ENCODE measurements around the gene CACNA2D3.
"Not testable (repeated sequence)": the region's sequence is repeated elsewhere in the genome, so short reads cannot be mapped to it uniquely, and the experiment has no call there.

The CACNA2D3 gene

GRCh38 chr3:54122324-54123002 is at the start of gene CACNA2D3:
Gene CACNA2D3 (plus strand): TSS chr3:54122552.
- DNase-seq (ENCODE audit: extremely low read depth in 1 of 2, low read depth in 1 of 2), result no peak

- no peak for DNase-seq (ENCODE audit: extremely low read depth in 1 of 2, low read depth in 1 of 2)
Observed at GRCh38 chr3:54073386-54073785, 49.0 kb upstream of the CACNA2D3 start.

GRCh38 chr3:54079314-54079713 is 43.0 kb upstream of the CACNA2D3 start:
- no peak for DNase-seq (ENCODE audit: extremely low read depth in 1 of 2, low read depth in 1 of 2)

- DNase-seq (ENCODE audit: extremely low read depth in 1 of 2, low read depth in 1 of 2), result no peak
Observed at GRCh38 chr3:54079730-54080325, 42.5 kb upstream of the CACNA2D3 start.

GRCh38 chr3:54083921-54084320 is 38.4 kb upstream of the CACNA2D3 start:
- DNase-seq (ENCODE audit: extremely low read depth in 1 of 2, low read depth in 1 of 2), result no peak

- no peak for DNase-seq (ENCODE audit: extremely low read depth in 1 of 2, low read depth in 1 of 2)
Observed at GRCh38 chr3:54085936-54086335, 36.4 kb upstream of the CACNA2D3 start.

GRCh38 chr3:54086652-54087405 is 35.5 kb upstream of the CACNA2D3 start:
- no peak for DNase-seq (ENCODE audit: extremely low read depth in 1 of 2, low read depth in 1 of 2)

- DNase-seq (ENCODE audit: extremely low read depth in 1 of 2, low read depth in 1 of 2), result no peak
Observed at GRCh38 chr3:54087581-54088410, 34.6 kb upstream of the CACNA2D3 start.

- DNase-seq (ENCODE audit: extremely low read depth in 1 of 2, low read depth in 1 of 2), result no peak
Observed at GRCh38 chr3:54093491-54094248, 28.7 kb upstream of the CACNA2D3 start.

- no peak for DNase-seq (ENCODE audit: extremely low read depth in 1 of 2, low read depth in 1 of 2)
Observed at GRCh38 chr3:54094926-54095325, 27.4 kb upstream of the CACNA2D3 start.

- DNase-seq (ENCODE audit: extremely low read depth in 1 of 2, low read depth in 1 of 2), result no peak
Observed at GRCh38 chr3:54099381-54099780, 23.0 kb upstream of the CACNA2D3 start.

GRCh38 chr3:54104084-54104483 is 18.3 kb upstream of the CACNA2D3 start:
- DNase-seq (ENCODE audit: extremely low read depth in 1 of 2, low read depth in 1 of 2), result no peak

- not testable (repeated sequence) for DNase-seq (ENCODE audit: extremely low read depth in 1 of 2, low read depth in 1 of 2)
Observed at GRCh38 chr3:54116129-54116528, 6.2 kb upstream of the CACNA2D3 start.

- no peak for DNase-seq (ENCODE audit: extremely low read depth in 1 of 2, low read depth in 1 of 2)
Observed at GRCh38 chr3:54120657-54121413, 1.5 kb upstream of the CACNA2D3 start.

GRCh38 chr3:54121414-54122323 is 683 bp upstream of the CACNA2D3 start:
- no peak for DNase-seq (ENCODE audit: extremely low read depth in 1 of 2, low read depth in 1 of 2)

- no peak for DNase-seq (ENCODE audit: extremely low read depth in 1 of 2, low read depth in 1 of 2)
Observed at GRCh38 chr3:54123003-54123775, 837 bp downstream of the CACNA2D3 start.

- DNase-seq (ENCODE audit: extremely low read depth in 1 of 2, low read depth in 1 of 2), result no peak
Observed at GRCh38 chr3:54123776-54124196, 1.4 kb downstream of the CACNA2D3 start.

- DNase-seq (ENCODE audit: extremely low read depth in 1 of 2, low read depth in 1 of 2), result no peak
Observed at GRCh38 chr3:54125300-54125699, 2.9 kb downstream of the CACNA2D3 start.
